ENCODE data around the gene PGAM5.
A peak's percentile ranks its signal among the peaks of the same experiment; 100 is the strongest.

Gene PGAM5

GRCh38 chr12:132710405-132711079 is at the start of gene PGAM5:
Gene PGAM5, plus strand, starts transcription at chr12:132710842. Its CDS starts 35 bp downstream, at chr12:132710877.
- peak; percentile 93 to 95 for DNase-seq

GRCh38 chr12:132660996-132661395 is 49.6 kb upstream of the PGAM5 start:
- no peak for DNase-seq

GRCh38 chr12:132661972-132662371 is 48.7 kb upstream of the PGAM5 start:
- DNase-seq, result no peak

GRCh38 chr12:132662901-132663755 is 47.5 kb upstream of the PGAM5 start:
- DNase-seq, result no peak

- no peak for DNase-seq
Measured at GRCh38 chr12:132664206-132665148, 46.2 kb upstream of the PGAM5 start.

GRCh38 chr12:132665149-132665491 is 45.5 kb upstream of the PGAM5 start:
- DNase-seq, result no peak

- DNase-seq, result no peak
Measured at GRCh38 chr12:132665794-132666193, 44.8 kb upstream of the PGAM5 start.

GRCh38 chr12:132668191-132669088 is 42.2 kb upstream of the PGAM5 start:
- DNase-seq, result no peak

GRCh38 chr12:132669166-132669879 is 41.3 kb upstream of the PGAM5 start:
- DNase-seq, result no peak

GRCh38 chr12:132672116-132672515 is 38.5 kb upstream of the PGAM5 start:
- no peak for DNase-seq

- DNase-seq, result no peak
Measured at GRCh38 chr12:132672678-132673077, 38.0 kb upstream of the PGAM5 start.

- no peak for DNase-seq
Measured at GRCh38 chr12:132673288-132674179, 37.1 kb upstream of the PGAM5 start.

GRCh38 chr12:132674561-132674960 is 36.1 kb upstream of the PGAM5 start:
- no peak for DNase-seq

- DNase-seq, result no peak
Measured at GRCh38 chr12:132675757-132676432, 34.7 kb upstream of the PGAM5 start.

GRCh38 chr12:132677492-132677891 is 33.1 kb upstream of the PGAM5 start:
- no peak for DNase-seq

- DNase-seq, result no peak
Measured at GRCh38 chr12:132685400-132685799, 25.2 kb upstream of the PGAM5 start.

GRCh38 chr12:132686825-132687210 is 23.8 kb upstream of the PGAM5 start:
- no peak for DNase-seq

GRCh38 chr12:132687211-132688164 is 23.2 kb upstream of the PGAM5 start, which contains the start of the genes POLE and PXMP2:
Gene POLE, minus strand, starts transcription at chr12:132687342. Its CDS starts 27 bp downstream, at chr12:132687315.
Gene PXMP2, plus strand, starts transcription at chr12:132687587. Its CDS starts 84 bp downstream, at chr12:132687671.
- peak; percentile 93 to 95 for DNase-seq
